Stimulated activated CD4-positive, alpha-beta T cell treated with anti-CD3 and anti-CD28 coated beads, Interleukin-2, amount 100 ng/mL, for 48 hours (primary cell): ENCODE results near the gene MON1A.
"Not testable (repeated sequence)": the region's sequence is repeated elsewhere in the genome, so short reads cannot be mapped to it uniquely, and the experiment has no call there.

Source experiments
- DNase-seq, 2 donors: peaks; one replicate each; pipeline ENCODE4 v3.0.0-alpha.2; 2020

The MON1A gene

GRCh38 chr3:49917806-49918590 lies 11.6 kb downstream of the MON1A start:
- not testable (repeated sequence) for DNase-seq

- no peak for DNase-seq
Observed at GRCh38 chr3:49916686-49917085, 12.9 kb downstream of the MON1A start.

GRCh38 chr3:49914906-49915305 lies 14.7 kb downstream of the MON1A start:
- DNase-seq: no peak

DNA sequence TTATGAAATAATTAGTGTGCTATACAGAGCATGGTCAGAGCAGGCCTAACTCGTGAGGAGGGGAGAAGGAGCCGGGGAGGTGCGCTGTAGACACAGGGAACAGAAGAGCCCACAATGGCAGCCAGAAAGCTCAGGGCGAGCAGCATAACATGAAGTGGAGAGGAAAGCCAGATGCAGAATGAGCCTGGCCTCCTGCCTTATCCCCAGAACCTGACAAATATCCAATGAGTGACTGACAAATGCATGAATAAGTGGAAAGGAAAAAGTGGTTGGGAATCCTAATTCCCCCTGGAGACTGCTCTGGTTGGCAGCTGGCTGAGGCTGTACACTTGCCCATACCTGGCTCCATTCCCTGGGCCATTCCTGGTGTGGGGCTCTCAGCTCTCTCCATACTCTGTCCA lies 16.7 kb downstream of the MON1A start:
- no peak for DNase-seq

DNA sequence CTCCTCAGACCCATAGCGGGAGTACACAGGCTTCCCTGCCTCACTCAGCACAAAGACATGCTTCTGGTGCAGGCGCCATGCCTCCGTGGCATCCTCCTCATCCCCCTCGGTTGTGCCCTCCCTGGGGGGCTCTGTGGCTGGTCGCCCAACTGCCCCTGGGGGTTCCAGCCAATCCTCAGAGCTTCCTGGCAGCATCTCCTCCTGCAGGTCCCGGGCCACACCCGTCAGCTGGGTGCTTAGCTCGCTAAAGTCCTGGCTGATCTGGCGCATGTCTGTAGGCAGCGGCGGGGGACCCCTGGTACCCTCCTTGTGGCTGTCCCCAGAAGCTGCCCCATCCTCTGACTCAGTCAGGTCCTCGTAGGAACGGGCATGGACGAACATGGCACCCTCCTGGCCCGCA lies 18.0 kb downstream of the MON1A start:
- DNase-seq: no peak

GRCh38 chr3:49911124-49911420 lies 18.5 kb downstream of the MON1A start:
- DNase-seq: no peak

GRCh38 chr3:49910409-49911123 lies 19.0 kb downstream of the MON1A start:
- DNase-seq: no peak

- no peak for DNase-seq
Observed at GRCh38 chr3:49908373-49909199, 21.0 kb downstream of the MON1A start.

DNA sequence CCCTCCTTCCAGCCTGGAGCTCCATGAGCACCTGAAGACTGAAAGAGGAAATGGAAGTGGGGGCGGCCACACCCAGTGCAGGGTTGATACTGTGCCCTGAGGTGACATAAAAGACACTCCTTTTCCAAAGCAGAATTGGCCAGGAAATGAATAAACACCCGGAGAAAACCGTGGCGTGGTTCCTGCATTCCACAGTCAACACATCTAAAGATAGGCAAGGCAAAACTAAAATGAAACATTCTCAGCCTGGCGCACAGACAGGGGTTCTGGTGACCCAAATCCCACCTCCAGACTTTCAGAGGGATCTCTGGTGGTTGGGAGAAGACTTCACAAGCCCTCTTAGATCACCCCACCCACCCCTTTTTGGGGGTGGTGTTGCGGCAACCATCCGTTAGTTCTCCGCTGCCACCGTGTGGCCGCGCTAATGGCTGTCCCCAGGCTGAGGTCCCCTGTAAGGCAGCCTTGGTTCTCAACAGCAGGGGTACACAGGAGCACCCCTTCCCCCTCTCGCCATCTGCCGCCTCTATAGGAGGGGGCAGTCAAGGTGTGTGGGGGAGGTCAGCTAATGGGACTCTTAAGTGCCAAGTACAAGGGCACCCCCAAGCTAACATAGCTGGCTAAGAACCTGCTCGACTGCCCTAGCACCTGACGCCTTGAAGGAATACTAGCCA lies 23.4 kb downstream of the MON1A start:
- peak; percentile 42 to 43 for DNase-seq

DNA sequence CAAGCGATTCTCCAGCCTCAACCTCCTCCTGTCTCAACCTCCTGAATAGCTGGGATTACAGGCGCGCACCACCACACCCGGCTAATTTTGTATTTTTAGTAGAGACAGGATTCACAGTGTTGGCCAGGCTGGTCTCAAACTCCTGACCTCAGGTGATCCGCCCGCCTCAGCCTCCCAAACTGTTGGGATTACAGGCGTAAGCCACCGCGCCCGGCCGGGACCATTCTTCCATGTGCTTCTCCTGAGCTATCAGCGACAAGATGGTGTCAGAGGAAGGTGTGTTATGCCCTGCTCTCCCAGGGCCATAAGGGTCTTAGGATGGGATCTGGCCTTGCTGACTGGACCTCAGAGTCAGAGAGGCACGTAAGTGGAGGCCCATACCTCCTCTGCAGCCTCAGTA lies 25.2 kb downstream of the MON1A start:
- not testable (repeated sequence) for DNase-seq

DNA sequence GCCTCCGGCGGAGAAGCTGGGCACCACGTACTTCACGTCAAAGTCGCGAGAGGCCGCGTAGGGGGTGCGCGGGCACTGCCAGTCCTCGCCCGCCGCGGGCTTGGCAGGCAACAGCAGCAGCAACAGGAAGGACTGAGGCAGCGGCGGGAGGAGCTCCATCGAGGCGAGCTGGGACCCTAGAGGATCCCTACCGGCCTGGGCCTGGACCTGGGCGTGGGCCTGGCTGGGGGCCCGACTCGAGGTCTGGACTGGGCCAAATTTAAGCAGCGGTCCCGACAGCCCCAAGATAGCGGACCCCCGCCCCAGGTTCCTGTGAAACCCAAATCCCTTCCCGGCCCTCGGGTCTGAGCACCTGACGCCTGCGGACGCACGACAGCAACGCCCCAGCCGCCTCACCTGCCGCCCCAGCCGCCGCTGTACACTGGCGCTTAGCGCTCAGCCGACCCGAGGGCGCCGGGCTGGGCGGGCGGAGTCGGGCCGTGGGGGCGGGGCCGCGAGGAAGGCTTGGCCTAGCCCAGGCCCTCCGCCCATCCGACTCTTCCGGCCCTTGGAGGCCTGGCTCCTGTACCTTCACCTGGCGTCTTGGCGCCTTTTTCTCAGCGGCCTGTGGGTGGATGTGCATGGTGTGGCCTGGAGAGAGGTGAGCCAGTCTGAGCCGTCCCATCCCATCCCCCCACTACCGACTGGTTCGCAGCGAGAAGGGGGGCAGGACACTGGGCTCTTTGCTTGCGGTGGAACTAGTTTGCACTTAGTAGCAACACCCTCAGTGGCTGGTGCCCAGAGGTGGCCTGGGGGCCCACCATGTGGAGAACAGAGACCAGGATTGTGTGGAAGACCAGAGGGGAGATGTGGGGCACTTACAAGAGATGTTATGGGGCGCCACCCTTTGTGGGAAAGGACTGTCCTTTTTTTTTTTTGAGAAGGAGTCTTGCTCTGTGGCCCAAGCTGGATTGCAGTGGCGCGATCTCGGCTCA lies 25.9 kb downstream of the MON1A start, which contains the start of gene MST1R:
TSS of gene MST1R (minus strand) at position 423 of the 974 bp plus-strand sequence. CDS start at position 159, 264 bp downstream.
- DNase-seq: peak; percentile 75 to 84

DNA sequence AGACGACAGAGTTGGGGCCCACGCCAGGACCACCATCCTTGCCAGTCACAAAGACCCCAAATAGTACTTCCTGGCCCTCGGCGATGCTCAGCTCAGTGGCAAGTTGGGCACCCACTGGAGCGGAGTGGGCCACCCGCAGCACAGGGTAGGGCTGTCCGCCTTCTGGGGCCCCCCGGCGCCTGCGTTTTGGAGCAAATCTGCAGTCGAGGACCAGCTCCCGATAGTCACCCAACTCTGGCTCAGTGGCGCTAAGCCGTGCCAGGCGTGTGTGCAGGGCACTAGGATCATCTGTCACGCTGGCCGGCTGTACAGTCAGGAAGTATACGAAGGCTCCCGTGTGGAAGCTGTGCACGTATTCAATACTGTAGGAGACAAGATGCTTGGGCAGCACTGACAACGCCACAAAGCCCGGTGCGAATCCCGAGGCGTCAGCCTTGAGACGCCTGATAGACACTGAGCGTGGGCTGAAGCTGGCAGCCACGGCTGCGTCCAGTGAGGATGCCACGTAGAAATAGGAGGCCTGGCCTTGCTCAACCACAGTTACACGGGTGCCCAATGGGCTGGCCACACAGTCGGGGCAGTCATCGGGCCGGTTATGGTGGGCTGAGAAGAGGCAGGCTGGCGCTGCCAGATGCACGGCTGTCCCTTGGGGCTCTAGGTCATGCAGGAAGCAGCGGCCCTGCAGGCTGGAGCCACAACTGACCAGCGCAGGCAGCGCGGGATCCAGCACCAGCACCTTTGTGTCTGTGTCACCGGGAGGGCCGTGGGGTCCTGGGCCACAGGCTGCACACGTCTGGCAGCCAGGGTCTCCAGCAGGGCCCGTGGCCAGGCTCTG lies 26.9 kb downstream of the MON1A start:
- DNase-seq: no peak

DNA sequence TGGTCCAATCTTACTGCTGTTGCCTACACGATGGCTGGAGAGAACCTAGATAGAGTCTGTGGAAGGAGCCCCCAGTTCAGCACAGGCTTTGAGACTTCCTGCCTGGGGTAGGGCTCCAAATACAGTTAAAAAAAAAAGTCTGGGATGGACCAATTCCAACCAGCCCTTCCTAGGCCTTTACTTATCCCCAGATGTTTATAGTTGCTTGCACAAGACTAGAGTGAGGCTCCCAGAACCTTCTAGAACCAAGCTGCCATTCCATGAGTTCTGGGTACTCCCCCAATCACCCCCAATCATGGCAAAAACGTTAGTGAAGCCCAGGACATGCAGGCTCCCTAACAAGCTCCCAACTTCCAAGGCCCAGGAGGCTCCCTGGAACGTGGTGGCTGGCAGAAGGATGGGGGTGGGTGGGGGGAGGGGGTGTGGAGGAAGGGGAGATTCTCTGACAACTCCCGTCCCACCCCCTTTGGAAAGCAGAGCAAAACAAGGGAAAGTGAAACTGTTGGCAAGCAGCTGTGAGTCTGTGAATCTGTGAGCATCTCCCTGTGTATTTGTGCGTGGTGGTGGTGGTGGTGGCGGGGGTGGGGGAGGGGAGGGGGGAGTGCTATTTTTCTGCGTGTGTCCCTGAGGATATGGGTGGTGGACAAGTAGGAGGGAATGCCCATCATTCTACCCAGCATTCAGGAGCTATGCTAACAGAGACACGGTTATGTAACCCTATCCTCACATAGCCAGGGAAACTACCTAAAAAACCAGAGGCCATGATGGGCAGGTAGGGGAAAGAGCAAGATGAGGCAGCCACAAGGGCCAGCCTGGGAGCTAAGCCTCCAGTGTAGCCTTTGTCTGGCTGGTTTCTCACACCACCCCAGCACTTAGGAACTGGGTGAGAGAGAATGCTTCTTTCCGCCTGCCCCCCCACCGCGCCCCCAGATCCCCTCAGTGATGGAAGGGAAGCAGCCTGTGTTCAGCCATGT lies 28.0 kb downstream of the MON1A start:
- no peak for DNase-seq

- DNase-seq: no peak
Observed at GRCh38 chr3:49900491-49901153, 29.0 kb downstream of the MON1A start.

DNA sequence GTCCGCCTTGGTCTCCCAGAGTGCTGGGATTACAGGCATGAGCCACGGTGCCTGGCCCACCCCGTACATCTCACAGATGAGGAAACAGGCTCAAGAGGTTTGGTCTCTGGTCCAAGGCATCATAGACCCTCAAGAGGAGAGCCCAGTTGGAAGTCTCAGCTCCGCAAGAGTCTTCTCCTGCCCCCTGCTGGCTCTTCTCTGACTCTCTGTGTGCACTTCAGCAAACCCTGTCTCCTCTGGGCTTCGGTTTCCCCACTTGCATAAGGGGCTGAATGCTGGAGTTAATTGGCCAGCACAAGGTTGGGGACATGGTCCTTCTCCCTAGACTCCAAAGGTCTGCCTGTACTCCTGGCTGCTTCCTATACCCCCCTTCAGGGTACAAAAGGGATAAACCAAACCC lies 29.8 kb downstream of the MON1A start:
- no peak for DNase-seq

DNA sequence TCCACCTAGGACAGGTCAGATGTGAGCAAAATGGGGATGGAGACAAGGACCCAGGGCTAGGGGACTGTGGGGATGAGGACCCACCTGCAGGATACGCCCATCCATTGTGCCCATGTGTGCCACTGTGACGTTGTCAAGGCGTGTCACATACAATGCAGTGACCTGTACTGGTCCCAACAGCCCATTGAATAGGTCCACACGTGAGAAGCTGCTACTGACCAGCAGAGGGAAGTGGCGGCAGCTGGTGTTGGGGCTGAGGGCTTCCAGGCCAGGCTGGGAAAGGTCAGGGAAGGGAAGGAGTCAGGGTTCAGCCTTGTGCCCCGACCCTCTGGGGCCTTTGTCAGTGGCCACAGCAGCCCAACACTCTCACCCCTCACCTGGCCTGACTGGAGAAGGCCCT lies 30.6 kb downstream of the MON1A start:
- DNase-seq: no peak

- no peak for DNase-seq
Observed at GRCh38 chr3:49896345-49896744, 33.3 kb downstream of the MON1A start.

GRCh38 chr3:49895791-49896190 lies 33.8 kb downstream of the MON1A start:
- no peak for DNase-seq

- no peak for DNase-seq
Observed at GRCh38 chr3:49889296-49889695, 40.3 kb downstream of the MON1A start.
